ENCODE results near the gene PDZRN3. TPM values are rescaled to one million over a fixed set of nuclear protein-coding genes. Genes with fewer than 3 reads are reported as not detected.

PDZRN3 gene
- total and polyA plus RNA-seq, 4 donors = 7.3 to 36.4 (median 16.3) TPM

DNA sequence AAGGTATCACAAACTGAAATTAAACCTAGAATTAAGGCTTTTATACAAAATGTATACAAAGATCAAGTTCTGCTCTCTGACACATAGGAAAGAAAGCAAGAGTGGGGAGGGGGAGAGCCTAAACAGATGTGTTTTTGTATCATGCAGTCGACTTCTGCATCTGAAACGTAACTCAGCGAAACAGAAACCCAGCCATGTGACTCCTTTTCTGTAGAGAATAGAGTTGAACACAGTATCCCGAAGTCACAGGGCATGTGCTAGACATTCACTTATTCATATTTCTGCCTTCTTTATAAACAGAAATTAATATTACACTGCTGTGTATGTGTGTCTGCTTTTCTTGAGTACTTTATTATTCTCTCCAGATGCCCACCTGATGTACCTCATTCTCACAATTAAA is 121.0 kb downstream of the PDZRN3 start:
- WGBS, 2 donors = 47 to 68% methylated on average over 4 of the region's 4 CpGs
- ATAC-seq (ENCODE audit: insufficient read depth, low FRiP score) (no peak), DNase-seq (no peak)
- Histone ChIP-seq H3K27ac (ENCODE audit: low read depth in 1 of 2, low read length in 1 of 2) (peak overlapping the region in 1 of 2 donors; percentile 55), H3K4me3 (no peak overlapping the region), H3K4me1 (ENCODE audit: control insufficient read depth in 5 of 5, insufficient read depth in 5 of 5, low read length in 5 of 5) (peaks cover 0 to 24% (median 13%) of the 10 kb centered on the region in 5 donors), H3K9me3 (ENCODE audit: control insufficient read depth in 4 of 4, insufficient read depth in 3 of 4, low read length in 3 of 4) (no peaks in the 10 kb centered on the region), H3K36me3 (ENCODE audit: control insufficient read depth in 4 of 4, insufficient read depth in 4 of 4, low read length in 4 of 4) (peaks cover 0 to 5% (median 0%) of the 10 kb centered on the region in 4 donors), H3K9ac (ENCODE audit: insufficient read depth in 1 of 2, low read length in 2 of 2) (no peak overlapping the region), H3K27me3 (ENCODE audit: control insufficient read depth in 3 of 3, insufficient read depth in 3 of 3, low read length in 2 of 3) (no peaks in the 10 kb centered on the region)
- TF ChIP-seq, protein P1, sequence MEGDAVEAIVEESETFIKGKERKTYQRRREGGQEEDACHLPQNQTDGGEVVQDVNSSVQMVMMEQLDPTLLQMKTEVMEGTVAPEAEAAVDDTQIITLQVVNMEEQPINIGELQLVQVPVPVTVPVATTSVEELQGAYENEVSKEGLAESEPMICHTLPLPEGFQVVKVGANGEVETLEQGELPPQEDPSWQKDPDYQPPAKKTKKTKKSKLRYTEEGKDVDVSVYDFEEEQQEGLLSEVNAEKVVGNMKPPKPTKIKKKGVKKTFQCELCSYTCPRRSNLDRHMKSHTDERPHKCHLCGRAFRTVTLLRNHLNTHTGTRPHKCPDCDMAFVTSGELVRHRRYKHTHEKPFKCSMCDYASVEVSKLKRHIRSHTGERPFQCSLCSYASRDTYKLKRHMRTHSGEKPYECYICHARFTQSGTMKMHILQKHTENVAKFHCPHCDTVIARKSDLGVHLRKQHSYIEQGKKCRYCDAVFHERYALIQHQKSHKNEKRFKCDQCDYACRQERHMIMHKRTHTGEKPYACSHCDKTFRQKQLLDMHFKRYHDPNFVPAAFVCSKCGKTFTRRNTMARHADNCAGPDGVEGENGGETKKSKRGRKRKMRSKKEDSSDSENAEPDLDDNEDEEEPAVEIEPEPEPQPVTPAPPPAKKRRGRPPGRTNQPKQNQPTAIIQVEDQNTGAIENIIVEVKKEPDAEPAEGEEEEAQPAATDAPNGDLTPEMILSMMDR (IDR thresholded peaks at IDR 0.05; ENCODE audit: control extremely low read depth, extremely low read depth) = no peak

DNA sequence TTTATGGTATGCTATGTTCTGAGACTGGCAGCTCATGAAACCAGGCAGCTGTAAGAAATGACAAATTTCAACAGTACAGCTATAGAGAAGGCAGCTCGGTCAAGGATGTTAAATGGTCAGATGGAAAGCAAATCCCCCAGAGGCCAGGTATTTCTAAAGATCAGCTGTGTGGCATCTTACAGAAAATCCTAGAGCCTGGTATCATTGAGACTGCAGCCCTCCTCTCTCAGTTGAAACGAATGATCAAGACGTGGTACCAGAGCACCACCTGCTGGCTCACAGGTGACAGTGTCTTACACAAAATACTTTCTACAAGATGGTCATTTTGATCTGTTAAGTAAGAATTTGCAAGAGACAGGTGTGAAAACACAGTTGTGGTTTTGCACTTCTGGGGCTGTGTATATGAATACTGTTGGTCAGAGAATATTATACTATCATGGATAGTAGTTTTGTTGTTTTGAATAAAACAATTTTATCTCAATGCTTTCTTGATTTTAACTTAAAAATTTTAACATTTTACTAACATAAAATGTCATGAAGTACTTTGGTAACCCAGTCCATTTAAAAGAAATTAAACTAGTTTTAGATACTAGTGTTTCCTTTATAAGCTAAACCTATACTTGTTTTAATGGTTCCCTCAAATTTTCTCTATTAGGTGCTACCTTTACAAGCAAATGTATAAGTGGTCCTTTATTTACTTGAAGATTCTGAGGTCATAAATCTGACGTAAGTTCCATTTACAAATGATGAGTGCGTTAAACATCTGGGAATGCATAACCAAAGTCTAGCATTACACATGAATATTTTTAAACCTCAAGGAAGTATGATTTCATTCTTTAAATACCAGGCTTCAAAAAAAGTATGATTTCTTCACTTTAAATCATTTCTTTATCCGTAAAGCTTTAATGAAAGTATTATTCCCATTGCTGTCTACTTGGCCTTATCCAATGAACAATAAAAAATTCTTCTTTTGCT is 121.8 kb downstream of the PDZRN3 start:
- Histone ChIP-seq H3K4me3 (no peak overlapping the region), H3K9ac (ENCODE audit: insufficient read depth in 1 of 2, low read length in 2 of 2) (no peak overlapping the region), H3K4me1 (ENCODE audit: control insufficient read depth in 5 of 5, insufficient read depth in 5 of 5, low read length in 5 of 5) (peaks cover 0 to 17% (median 4%) of the 10 kb centered on the region in 5 donors), H3K27me3 (ENCODE audit: control insufficient read depth in 3 of 3, insufficient read depth in 3 of 3, low read length in 2 of 3) (no peaks in the 10 kb centered on the region), H3K36me3 (ENCODE audit: control insufficient read depth in 4 of 4, insufficient read depth in 4 of 4, low read length in 4 of 4) (peaks cover 0 to 5% (median 0%) of the 10 kb centered on the region in 4 donors), H3K9me3 (ENCODE audit: control insufficient read depth in 4 of 4, insufficient read depth in 3 of 4, low read length in 3 of 4) (no peaks in the 10 kb centered on the region), H3K27ac (ENCODE audit: low read depth in 1 of 2, low read length in 1 of 2) (no peak overlapping the region)
- ATAC-seq (ENCODE audit: insufficient read depth, low FRiP score) (peak; percentile 64), DNase-seq (peak; percentile 82 to 92 (median 86))
- TF ChIP-seq, protein P1 (IDR thresholded peaks at IDR 0.05; ENCODE audit: control extremely low read depth, extremely low read depth) = peak; percentile 75
- 34 to 45% methylated on average over 6 of the region's 6 CpGs for WGBS, 2 donors

DNA sequence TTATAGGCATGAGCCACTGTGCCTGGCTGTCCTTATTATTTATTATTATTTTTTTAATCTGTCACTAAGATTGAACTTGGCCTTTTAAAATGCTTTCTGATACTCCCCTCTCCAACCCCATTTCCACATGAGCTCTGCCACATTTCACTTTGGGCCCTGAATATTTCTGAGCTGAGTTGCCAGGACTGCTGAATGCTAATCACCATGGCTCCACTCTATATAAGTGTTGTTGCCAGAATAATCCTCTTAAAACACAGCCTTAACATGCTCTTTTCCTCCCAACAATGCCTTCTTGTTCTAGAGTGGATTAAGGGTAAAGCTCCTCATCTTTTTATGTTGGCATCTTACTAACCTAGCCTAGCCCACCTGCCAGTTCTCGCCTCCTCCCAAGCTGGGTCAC is 124.4 kb downstream of the PDZRN3 start:
- no peaks in the 10 kb centered on the region for H3K36me3 ChIP-seq (ENCODE audit: control insufficient read depth in 4 of 4, insufficient read depth in 4 of 4, low read length in 4 of 4)
- peak overlapping the region in 1 of 2 donors; percentile 64 for H3K27ac ChIP-seq (ENCODE audit: low read depth in 1 of 2, low read length in 1 of 2)
- no peak overlapping the region for H3K4me3 ChIP-seq
- peaks cover 0 to 30% (median 9%) of the 10 kb centered on the region in 5 donors for H3K4me1 ChIP-seq (ENCODE audit: control insufficient read depth in 5 of 5, insufficient read depth in 5 of 5, low read length in 5 of 5)
- 88 to 90% methylated on average over 1 of the region's 1 CpG for WGBS, 2 donors
- H3K9ac ChIP-seq (ENCODE audit: insufficient read depth in 1 of 2, low read length in 2 of 2) = no peak overlapping the region
- no peaks in the 10 kb centered on the region for H3K27me3 ChIP-seq (ENCODE audit: control insufficient read depth in 3 of 3, insufficient read depth in 3 of 3, low read length in 2 of 3)
- ATAC-seq (ENCODE audit: insufficient read depth, low FRiP score) = no peak
- H3K9me3 ChIP-seq (ENCODE audit: control insufficient read depth in 4 of 4, insufficient read depth in 3 of 4, low read length in 3 of 4) = no peaks in the 10 kb centered on the region
- DNase-seq = no peak
- TF ChIP-seq, protein P1 (IDR thresholded peaks at IDR 0.05; ENCODE audit: control extremely low read depth, extremely low read depth) = no peak
